Measurements from ENCODE around the gene LRRC23. TPM values are rescaled to one million over a fixed set of nuclear protein-coding genes. Genes with fewer than 3 reads are reported as not detected.

The LRRC23 gene
- total and polyA plus RNA-seq, 2 of the 13 experiments (the other 11 are each of a cell fraction or from before 2014, with no cell fraction given) = 6.0 to 7.8 TPM

DNA sequence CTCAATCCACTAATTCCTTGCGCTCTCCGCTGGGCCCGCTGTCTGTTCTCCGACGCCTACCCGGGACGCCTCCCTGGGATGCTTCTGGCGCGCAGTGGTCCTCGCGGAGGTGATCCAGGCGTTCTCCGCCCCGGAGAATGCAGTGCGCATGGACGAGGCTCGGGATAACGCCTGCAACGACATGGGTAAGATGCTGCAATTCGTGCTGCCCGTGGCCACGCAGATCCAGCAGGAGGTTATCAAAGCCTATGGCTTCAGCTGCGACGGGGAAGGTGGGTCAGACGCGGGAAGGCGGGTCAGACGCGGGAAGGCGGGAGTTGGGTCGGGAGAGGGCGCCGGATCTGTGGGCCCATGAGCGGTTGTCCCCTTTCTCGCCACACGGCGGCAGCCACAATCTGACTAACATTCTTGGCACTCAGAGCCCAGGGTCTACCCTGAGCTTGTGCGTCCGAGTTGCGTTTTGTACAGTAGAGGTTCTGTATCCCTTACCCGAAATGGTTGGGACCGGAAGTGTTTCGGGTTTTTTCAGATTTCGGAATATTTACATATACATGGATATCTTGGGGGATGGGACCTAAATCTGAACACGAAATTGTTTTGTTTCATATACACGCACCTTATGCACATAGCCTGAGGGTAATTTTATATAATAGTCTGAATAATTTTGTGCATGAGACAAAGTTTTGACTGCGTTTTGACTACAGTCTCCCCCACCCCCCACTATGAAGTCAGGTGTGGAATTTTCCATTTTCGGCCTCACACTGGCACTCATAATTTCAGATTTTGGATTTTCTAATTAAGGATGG lies 40.0 kb downstream of the LRRC23 start (continued):
- peak; percentile 91; the same call in 1 of the 2 replicates for TF ChIP-seq ZFP91 (CRISPR knock-in tag; IDR thresholded peaks at IDR 0.05; ENCODE audit: borderline replicate concordance)
- TF ChIP-seq ZSCAN20 (CRISPR knock-in tag; IDR thresholded peaks at IDR 0.05; ENCODE audit: borderline replicate concordance) = 0 out of 2 replicates have a peak, but pooled peaks have one; percentile 57
- TF ChIP-seq SP1 (IDR thresholded peaks at IDR 0.05) = no peak
- TF ChIP-seq SP1 (CRISPR knock-in tag; IDR thresholded peaks at IDR 0.05) = peak; percentile 44; the same call in 1 of the 2 replicates
- peak; percentile 72 for TF ChIP-seq BRD4 (CRISPR knock-in tag; IDR thresholded peaks at IDR 0.05)
- 0 out of 2 replicates have a peak, but pooled peaks have one; percentile 54 for TF ChIP-seq SATB2 (CRISPR knock-in tag; IDR thresholded peaks at IDR 0.05)
- no peak for TF ChIP-seq MAF1 (CRISPR knock-in tag; IDR thresholded peaks at IDR 0.05; ENCODE audit: borderline replicate concordance)
- TF ChIP-seq, protein P1, sequence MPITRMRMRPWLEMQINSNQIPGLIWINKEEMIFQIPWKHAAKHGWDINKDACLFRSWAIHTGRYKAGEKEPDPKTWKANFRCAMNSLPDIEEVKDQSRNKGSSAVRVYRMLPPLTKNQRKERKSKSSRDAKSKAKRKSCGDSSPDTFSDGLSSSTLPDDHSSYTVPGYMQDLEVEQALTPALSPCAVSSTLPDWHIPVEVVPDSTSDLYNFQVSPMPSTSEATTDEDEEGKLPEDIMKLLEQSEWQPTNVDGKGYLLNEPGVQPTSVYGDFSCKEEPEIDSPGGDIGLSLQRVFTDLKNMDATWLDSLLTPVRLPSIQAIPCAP (CRISPR knock-in tag; IDR thresholded peaks at IDR 0.05; ENCODE audit: low read depth) = no peak
- 0 out of 2 replicates have a peak, but pooled peaks have one; percentile 54 for TF ChIP-seq ZNF12 (CRISPR knock-in tag; IDR thresholded peaks at IDR 0.05)
- TF ChIP-seq, protein P2, sequence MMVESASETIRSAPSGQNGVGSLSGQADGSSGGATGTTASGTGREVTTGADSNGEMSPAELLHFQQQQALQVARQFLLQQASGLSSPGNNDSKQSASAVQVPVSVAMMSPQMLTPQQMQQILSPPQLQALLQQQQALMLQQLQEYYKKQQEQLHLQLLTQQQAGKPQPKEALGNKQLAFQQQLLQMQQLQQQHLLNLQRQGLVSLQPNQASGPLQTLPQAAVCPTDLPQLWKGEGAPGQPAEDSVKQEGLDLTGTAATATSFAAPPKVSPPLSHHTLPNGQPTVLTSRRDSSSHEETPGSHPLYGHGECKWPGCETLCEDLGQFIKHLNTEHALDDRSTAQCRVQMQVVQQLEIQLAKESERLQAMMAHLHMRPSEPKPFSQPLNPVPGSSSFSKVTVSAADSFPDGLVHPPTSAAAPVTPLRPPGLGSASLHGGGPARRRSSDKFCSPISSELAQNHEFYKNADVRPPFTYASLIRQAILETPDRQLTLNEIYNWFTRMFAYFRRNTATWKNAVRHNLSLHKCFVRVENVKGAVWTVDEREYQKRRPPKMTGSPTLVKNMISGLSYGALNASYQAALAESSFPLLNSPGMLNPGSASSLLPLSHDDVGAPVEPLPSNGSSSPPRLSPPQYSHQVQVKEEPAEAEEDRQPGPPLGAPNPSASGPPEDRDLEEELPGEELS (CRISPR knock-in tag; IDR thresholded peaks at IDR 0.05) = peak; percentile 60; the same call in 1 of the 2 replicates
- TF ChIP-seq, protein P3, sequence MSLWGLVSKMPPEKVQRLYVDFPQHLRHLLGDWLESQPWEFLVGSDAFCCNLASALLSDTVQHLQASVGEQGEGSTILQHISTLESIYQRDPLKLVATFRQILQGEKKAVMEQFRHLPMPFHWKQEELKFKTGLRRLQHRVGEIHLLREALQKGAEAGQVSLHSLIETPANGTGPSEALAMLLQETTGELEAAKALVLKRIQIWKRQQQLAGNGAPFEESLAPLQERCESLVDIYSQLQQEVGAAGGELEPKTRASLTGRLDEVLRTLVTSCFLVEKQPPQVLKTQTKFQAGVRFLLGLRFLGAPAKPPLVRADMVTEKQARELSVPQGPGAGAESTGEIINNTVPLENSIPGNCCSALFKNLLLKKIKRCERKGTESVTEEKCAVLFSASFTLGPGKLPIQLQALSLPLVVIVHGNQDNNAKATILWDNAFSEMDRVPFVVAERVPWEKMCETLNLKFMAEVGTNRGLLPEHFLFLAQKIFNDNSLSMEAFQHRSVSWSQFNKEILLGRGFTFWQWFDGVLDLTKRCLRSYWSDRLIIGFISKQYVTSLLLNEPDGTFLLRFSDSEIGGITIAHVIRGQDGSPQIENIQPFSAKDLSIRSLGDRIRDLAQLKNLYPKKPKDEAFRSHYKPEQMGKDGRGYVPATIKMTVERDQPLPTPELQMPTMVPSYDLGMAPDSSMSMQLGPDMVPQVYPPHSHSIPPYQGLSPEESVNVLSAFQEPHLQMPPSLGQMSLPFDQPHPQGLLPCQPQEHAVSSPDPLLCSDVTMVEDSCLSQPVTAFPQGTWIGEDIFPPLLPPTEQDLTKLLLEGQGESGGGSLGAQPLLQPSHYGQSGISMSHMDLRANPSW (CRISPR knock-in tag; IDR thresholded peaks at IDR 0.05; ENCODE audit: borderline replicate concordance) = no peak
- TF ChIP-seq ZNF30 (CRISPR knock-in tag; IDR thresholded peaks at IDR 0.05) = no peak
- TF ChIP-seq ZNF232 (CRISPR knock-in tag; IDR thresholded peaks at IDR 0.05; ENCODE audit: borderline replicate concordance) = peak; percentile 88; the same call in 1 of the 2 replicates
- no peak for TF ChIP-seq ZNF7 (CRISPR knock-in tag; IDR thresholded peaks at IDR 0.05)
- no peak for TF ChIP-seq MED8 (CRISPR knock-in tag; IDR thresholded peaks at IDR 0.05; ENCODE audit: insufficient replicate concordance)
- no peak; the same call in 1 of the 2 replicates for TF ChIP-seq ELF4 (CRISPR knock-in tag; IDR thresholded peaks at IDR 0.05; ENCODE audit: borderline replicate concordance)
- peak; percentile 91; the same call in 1 of the 2 replicates for TF ChIP-seq ZNF552 (CRISPR knock-in tag; IDR thresholded peaks at IDR 0.05; ENCODE audit: borderline replicate concordance)
- no peak for TF ChIP-seq NFRKB (IDR thresholded peaks at IDR 0.05)
- no peak for TF ChIP-seq ZNF253 (CRISPR knock-in tag; IDR thresholded peaks at IDR 0.05; ENCODE audit: borderline replicate concordance)
- TF ChIP-seq ZNF138 (CRISPR knock-in tag; IDR thresholded peaks at IDR 0.05; ENCODE audit: low read depth) = peak; percentile 33; the same call in 1 of the 2 replicates
- TF ChIP-seq AKAP8 (CRISPR knock-in tag; IDR thresholded peaks at IDR 0.05) = no peak; the same call in 1 of the 2 replicates
- TF ChIP-seq ZNF556 (CRISPR knock-in tag; IDR thresholded peaks at IDR 0.05; ENCODE audit: borderline replicate concordance) = no peak
- TF ChIP-seq ZNF768 (CRISPR knock-in tag; IDR thresholded peaks at IDR 0.05) = no peak
